H1 (cell line): ENCODE results near the gene ZNRF3. TPM values are rescaled to one million over a fixed set of nuclear protein-coding genes. Genes with fewer than 3 reads are reported as not detected.

Source experiments
- CTCF ChIA-PET: fragments of 300-600 bp; sonication (Branson Sonifier 250); formaldehyde crosslinking; loops from one replicate; lab custom pipeline; 2021; ENCODE audit not compliant: partially characterized antibody; lab: Charles Lee
- POLR2A ChIA-PET: fragments of 300-600 bp; sonication (Branson Sonifier 250); formaldehyde crosslinking; loops from one replicate; lab custom pipeline; 2021; ENCODE audit warnings: inconsistent platforms; ENCODE audit not compliant: partially characterized antibody; lab: Charles Lee
- DNase-seq, 2 experiments: peaks; one replicate each; pipeline versions ENCODE4 v3.0.0 to v3.0.0-alpha.2; 2010 to 2022; ENCODE audit warnings: low spot score in 2 of 2, low read depth in 1 of 2, mixed read lengths in 1 of 2
- FAIRE-seq: peaks from 2 replicates; lab custom pipeline; 2011; peaks lifted over from hg19 to GRCh38; lab: Jason Lieb, UNC
- H2AFZ ChIP-seq: 2 replicates; pipeline ENCODE4 v1.8.1; 2012; ENCODE audit warnings: low read length, inconsistent platforms
- H2AK5ac ChIP-seq: 2 replicates; pipeline ENCODE4 v1.6.1; 2013; ENCODE audit warnings: low read depth, low read length
- H2BK120ac ChIP-seq: replicated peaks from 2 replicates; pipeline ENCODE3; 2013; ENCODE audit warnings: low read depth, low read length, inconsistent platforms
- H2BK12ac ChIP-seq: 2 replicates; pipeline ENCODE4 v1.6.1; 2013; ENCODE audit warnings: low read depth, low read length
- H2BK15ac ChIP-seq: 2 replicates; pipeline ENCODE4 v1.6.1; 2013; ENCODE audit warnings: low read length
- H2BK20ac ChIP-seq: 2 replicates; pipeline ENCODE4 v1.6.1; 2013; ENCODE audit warnings: low read length
- H2BK5ac ChIP-seq: 2 replicates; pipeline ENCODE4 v1.6.1; 2013; ENCODE audit warnings: low read depth, low read length
- H3K14ac ChIP-seq: 2 replicates; pipeline ENCODE4 v1.6.1; 2013; ENCODE audit warnings: inconsistent platforms; ENCODE audit not compliant: insufficient read length
- H3K18ac ChIP-seq: 2 replicates; pipeline ENCODE4 v1.6.1; 2013; ENCODE audit warnings: low read length; ENCODE audit errors: extremely low read depth
- H3K23ac ChIP-seq: 2 replicates; pipeline ENCODE4 v1.6.1; 2013; ENCODE audit warnings: inconsistent platforms; ENCODE audit not compliant: insufficient read length
- H3K23me2 ChIP-seq: 2 replicates; pipeline ENCODE4 v1.6.1; 2013; ENCODE audit warnings: low read depth, low read length
- H3K27ac ChIP-seq: 2 replicates; pipeline ENCODE4 v1.6.1; 2011; ENCODE audit warnings: low read depth, low read length, inconsistent platforms
- H3K27me3 ChIP-seq, 4 experiments: replicated peaks in 1 of 4; 1 replicate in 1 of 4; 2 replicates in 3 of 4; pipeline versions ENCODE4 v1.6.1 to v1.8.1; 2011 to 2013; ENCODE audit warnings: low read length in 3 of 4, mild to moderate bottlenecking in 3 of 4, inconsistent platforms in 2 of 4, mixed read lengths in 2 of 4, moderate library complexity in 1 of 4; ENCODE audit not compliant: control insufficient read depth in 3 of 4, insufficient read depth in 3 of 4; ENCODE audit errors: extremely low read depth in 1 of 4
- H3K36me3 ChIP-seq, 4 experiments: 2 replicates each; pipeline versions ENCODE4 v1.6.1 to v1.8.1; 2011 to 2013; ENCODE audit warnings: mild to moderate bottlenecking in 4 of 4, low read length in 3 of 4, moderate library complexity in 2 of 4, control low read depth in 1 of 4, inconsistent platforms in 1 of 4; ENCODE audit not compliant: insufficient read depth in 4 of 4, control insufficient read depth in 2 of 4
- H3K4ac ChIP-seq: replicated peaks from 2 replicates; pipeline ENCODE3; 2013; ENCODE audit warnings: low read length, low read depth, mixed read lengths, inconsistent platforms; ENCODE audit not compliant: insufficient read length
- H3K4me1 ChIP-seq, 4 experiments: replicated peaks in 1 of 4; 1 replicate in 1 of 4; 2 replicates in 3 of 4; pipeline versions ENCODE4 v1.6.1 to v1.8.1; 2011 to 2013; ENCODE audit warnings: low read length in 3 of 4, inconsistent platforms in 2 of 4, mixed read lengths in 1 of 4; ENCODE audit not compliant: insufficient read depth in 4 of 4, control insufficient read depth in 3 of 4
- H3K4me2 ChIP-seq, 2 experiments: 2 replicates each; pipeline versions ENCODE4 v1.6.1 to v1.8.1; 2011 to 2013; ENCODE audit warnings: low read depth in 2 of 2, low read length in 2 of 2, control low read depth in 1 of 2, inconsistent platforms in 1 of 2, mild to moderate bottlenecking in 1 of 2; ENCODE audit not compliant: insufficient read depth in 1 of 2
- H3K4me3 ChIP-seq, 4 experiments: fragments of 200-600, 300-600 bp in 1 of 4; sonication (generic), shearing (Covaris generic), sonication (Bioruptor Twin) in 1 of 4; 2 replicates each; pipeline versions ENCODE4 v1.5.1 to v1.8.1; 2011 to 2016; ENCODE audit warnings: low read length in 4 of 4, low read depth in 3 of 4, control low read depth in 2 of 4, inconsistent platforms in 2 of 4, mild to moderate bottlenecking in 2 of 4, mixed read lengths in 1 of 4, moderate library complexity in 1 of 4; ENCODE audit not compliant: insufficient read depth in 2 of 4; ENCODE audit errors: extremely low read depth in 1 of 4
- H3K56ac ChIP-seq: replicated peaks from 2 replicates; pipeline ENCODE3; 2013; ENCODE audit warnings: low read depth, mild to moderate bottlenecking, mixed read lengths, low read length, inconsistent platforms; ENCODE audit not compliant: insufficient read length
- H3K79me1 ChIP-seq: 2 replicates; pipeline ENCODE4 v1.6.1; 2013; ENCODE audit warnings: low read depth, low read length, control low read depth
- H3K79me2 ChIP-seq, 2 experiments: 2 replicates each; pipeline versions ENCODE4 v1.6.1 to v1.8.1; 2012 to 2013; ENCODE audit warnings: low read length in 2 of 2, mild to moderate bottlenecking in 2 of 2, inconsistent platforms in 1 of 2; ENCODE audit not compliant: insufficient read depth in 2 of 2, control insufficient read depth in 1 of 2
- H3K9ac ChIP-seq, 4 experiments: replicated peaks in 1 of 4; 1 replicate in 1 of 4; 2 replicates in 3 of 4; pipeline versions ENCODE4 v1.6.1 to v1.8.1; 2011 to 2013; ENCODE audit warnings: low read depth in 3 of 4, low read length in 3 of 4, control low read depth in 2 of 4, mild to moderate bottlenecking in 2 of 4, moderate library complexity in 2 of 4, inconsistent platforms in 1 of 4; ENCODE audit errors: extremely low read depth in 1 of 4
- H3K9me3 ChIP-seq, 2 experiments: 2 replicates each; pipeline versions ENCODE4 v1.6.1 to v1.8.1; 2012 to 2013; ENCODE audit warnings: mild to moderate bottlenecking in 2 of 2, moderate library complexity in 2 of 2, control low read depth in 1 of 2, inconsistent platforms in 1 of 2, low read depth in 1 of 2, low read length in 1 of 2, mixed read lengths in 1 of 2; ENCODE audit not compliant: insufficient read depth in 2 of 2
- H4K20me1 ChIP-seq, 2 experiments: replicated peaks in 1 of 2; 2 replicates each; pipeline versions ENCODE3 to v1.8.1; 2011 to 2013; ENCODE audit warnings: inconsistent platforms in 2 of 2, low read length in 2 of 2, mild to moderate bottlenecking in 1 of 2; ENCODE audit not compliant: insufficient read depth in 2 of 2, control insufficient read depth in 1 of 2
- H4K5ac ChIP-seq: 2 replicates; pipeline ENCODE4 v1.6.1; 2013; ENCODE audit warnings: low read length, low read depth, mixed read lengths, inconsistent platforms; ENCODE audit not compliant: insufficient read length
- H4K8ac ChIP-seq: 2 replicates; pipeline ENCODE4 v1.8.0; 2013; ENCODE audit warnings: mild to moderate bottlenecking, moderate library complexity, low read length, inconsistent platforms; ENCODE audit not compliant: insufficient read depth; ENCODE audit errors: extremely low read depth
- H4K91ac ChIP-seq: replicated peaks from 2 replicates; pipeline ENCODE3; 2013; ENCODE audit warnings: low read length, mixed read lengths, inconsistent platforms; ENCODE audit not compliant: insufficient read length
- ASH2L ChIP-seq: fragments of 200-600, 300-600 bp; sonication (generic); IDR thresholded peaks from one replicate; pipeline ENCODE4 v1.7.1; 2017; ENCODE audit warnings: low read length
- CBX5 ChIP-seq: fragments of 300-800, 300-1000 bp; sonication (generic); IDR thresholded peaks from 2 replicates; pipeline ENCODE4 v1.7.1; 2016; ENCODE audit warnings: antibody characterized with exemption, low read length, low read depth
- CBX8 ChIP-seq: fragments of 300-800, 300-1000 bp; sonication (generic); IDR thresholded peaks from 2 replicates; pipeline ENCODE4 v1.7.1; 2016; ENCODE audit warnings: low read depth, low read length, borderline replicate concordance
- CHD2 ChIP-seq: IDR thresholded peaks from 2 replicates; pipeline ENCODE4 v1.6.1; 2012; ENCODE audit warnings: low read length, improper control_type of control experiment
- EP300 ChIP-seq, 2 experiments: IDR thresholded peaks; 1 replicate in 1 of 2; 2 replicates in 1 of 2; pipeline ENCODE4 v1.6.1; 2011 to 2012; ENCODE audit warnings: low read depth in 2 of 2, low read length in 2 of 2, mild to moderate bottlenecking in 2 of 2, borderline replicate concordance in 1 of 2, inconsistent platforms in 1 of 2, moderate library complexity in 1 of 2
- KDM1A ChIP-seq: fragments of 200-600, 300-600 bp; sonication (generic); IDR thresholded peaks from 2 replicates; pipeline ENCODE4 v1.7.1; 2016; ENCODE audit warnings: mild to moderate bottlenecking, low read length, borderline replicate concordance
- KDM4A ChIP-seq: IDR thresholded peaks from one replicate; pipeline ENCODE4 v1.7.1; 2012; ENCODE audit warnings: low read depth, mild to moderate bottlenecking, moderate library complexity, low read length, inconsistent platforms; ENCODE audit not compliant: severe bottlenecking
- PHF8 ChIP-seq: fragments of 200-600 bp; sonication (generic); conservative IDR thresholded peaks from 2 replicates; pipeline ENCODE4 v1.7.1; 2012; ENCODE audit warnings: low read depth, mild to moderate bottlenecking, inconsistent platforms, low read length, moderate library complexity
- WGBS, 2 experiments: shearing (Covaris generic) in 1 of 2; methylation state at CpG; one replicate each; pipeline versions ENCODE4 v1.1.6 to v1.1.7; 2013 to 2015; ENCODE audit warnings: low lambda C conversion rate in 2 of 2, mixed read lengths in 2 of 2, inconsistent platforms in 1 of 2, low coverage in 1 of 2, missing lambda C conversion rate in 1 of 2; ENCODE audit not compliant: insufficient replicate concordance in 2 of 2, insufficient coverage in 1 of 2, insufficient read length in 1 of 2; ENCODE audit errors: extremely low coverage in 1 of 2, missing lambda C conversion rate in 1 of 2; 5-methylcytosine and 5-hydroxymethylcytosine counted together
- polyA plus RNA-seq, 7 experiments: library from polyadenylated mRNA; depleted of rRNA in 3 of 7; stranded (reverse) in 5 of 7; unstranded in 2 of 7; fragments of >200 nt in 5 of 7; fragments of 200-250 nt in 2 of 7; gene quantifications; 1 replicate in 5 of 7; 2 replicates in 1 of 7; 4 replicates in 1 of 7; pipeline versions ENCODE4 v1.2.1 to v1.2.3, GENCODE V29; 2011 to 2013; ENCODE audit warnings: missing spikeins in 2 of 7, mixed read lengths in 2 of 7
- total RNA-seq: library from RNA; stranded (reverse); fragmentation: NEBNext Ultra II Directional; extraction: Animal tissue kit (Norgen Biotek cat#: 25700); gene quantifications from 2 replicates; pipeline ENCODE4 v1.2.1, GENCODE V29; 2021
- TF ChIP-seq, protein P1 (sequence below): IDR thresholded peaks from 2 replicates; pipeline ENCODE4 v1.6.1; 2011; ENCODE audit warnings: low read depth, mild to moderate bottlenecking, low read length; ENCODE audit not compliant: insufficient read depth

ZNRF3 gene
- total and polyA plus RNA-seq, 2 of the 8 experiments (the other 6 are each of a cell fraction or from before 2014, with no cell fraction given), result 14.1 to 21.7 TPM

DNA sequence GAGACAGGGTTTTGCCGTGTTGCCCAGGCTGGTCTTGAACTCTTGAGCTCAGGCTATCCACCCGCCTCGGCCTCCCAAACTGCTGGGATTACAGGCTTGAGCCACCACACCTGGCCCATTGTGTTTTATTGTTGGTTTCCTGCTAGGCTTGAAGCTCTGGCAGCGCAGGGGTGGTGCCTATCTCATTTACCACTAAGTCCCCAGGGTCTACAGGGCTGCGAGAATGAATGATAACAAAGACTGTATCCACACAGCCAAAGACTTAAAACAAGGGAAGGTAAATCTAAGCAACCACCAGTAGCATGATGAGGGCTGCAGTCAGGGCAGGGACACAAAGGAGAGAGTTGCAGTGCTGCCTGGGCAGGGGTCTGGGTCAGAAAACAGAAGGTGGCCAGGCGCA lies 45.7 kb upstream of the ZNRF3 start:
- no peaks in the 10 kb centered on the region for H3K4me1 ChIP-seq
- no peak overlapping the region for H2AK5ac ChIP-seq
- WGBS, 2 experiments, result 90% methylated on average over 6 of the region's 6 CpGs; no CpG with 5 or more reads in 1 of the 2 experiments
- no peak overlapping the region for H3K56ac ChIP-seq
- H2BK5ac ChIP-seq, result no peak overlapping the region
- no peak overlapping the region for H2BK20ac ChIP-seq
- no peaks in the 10 kb centered on the region for H3K36me3 ChIP-seq
- H3K4me2 ChIP-seq, result no peak overlapping the region
- no peak overlapping the region for H2BK15ac ChIP-seq
- ChIA-PET CTCF (interaction anchor here (0.9 to 2.7 kb wide), 4 partner anchors 8 to 233 kb away, joined by 3 to 11 read pairs (median 6); no protein-coding TSS in a partner anchor), POLR2A (interaction anchor here (0.5 to 0.9 kb wide), 3 partner anchors 10 to 288 kb away, joined by 3 to 5 read pairs (median 4); no protein-coding TSS in a partner anchor)
- no peak overlapping the region for H3K27ac ChIP-seq
- no peak overlapping the region for H4K91ac ChIP-seq
- H3K27me3 ChIP-seq, result no peaks in the 10 kb centered on the region
- no peaks in the 10 kb centered on the region for H3K79me1 ChIP-seq
- no peak overlapping the region for H2BK120ac ChIP-seq
- no peak overlapping the region for H3K4me3 ChIP-seq
- no peak overlapping the region for H3K14ac ChIP-seq
- no peak overlapping the region for H3K18ac ChIP-seq
- H3K23me2 ChIP-seq, result no peaks in the 10 kb centered on the region
- H3K79me2 ChIP-seq, result no peaks in the 10 kb centered on the region
- no peak overlapping the region for H4K8ac ChIP-seq
- H2BK12ac ChIP-seq, result no peak overlapping the region
- H2AFZ ChIP-seq, result no peak overlapping the region
- H3K23ac ChIP-seq, result no peak overlapping the region
- FAIRE-seq (no peak), DNase-seq (no peak)
- H4K5ac ChIP-seq, result no peak overlapping the region
- no peaks in the 10 kb centered on the region for H3K9me3 ChIP-seq
- H3K9ac ChIP-seq, result no peak overlapping the region
- peaks cover 0 to 2% of the 10 kb centered on the region in 2 experiments for H4K20me1 ChIP-seq
- TF ChIP-seq EP300 (IDR thresholded peaks at IDR 0.05; ENCODE audit: borderline replicate concordance in 1 of 2, low read depth in 2 of 2, low read length in 2 of 2), result no peak
- TF ChIP-seq ASH2L, result no peak
- TF ChIP-seq PHF8, result no peak
- TF ChIP-seq KDM4A, result no peak
- no peak for TF ChIP-seq CHD2
- TF ChIP-seq, protein P1, sequence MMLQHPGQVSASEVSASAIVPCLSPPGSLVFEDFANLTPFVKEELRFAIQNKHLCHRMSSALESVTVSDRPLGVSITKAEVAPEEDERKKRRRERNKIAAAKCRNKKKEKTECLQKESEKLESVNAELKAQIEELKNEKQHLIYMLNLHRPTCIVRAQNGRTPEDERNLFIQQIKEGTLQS, result no peak
- no peak for TF ChIP-seq KDM1A
- no peak for TF ChIP-seq CBX5
- TF ChIP-seq CBX8, result no peak
- TF ChIP-seq, all 59 proteins: peak for 0
- H3K4ac ChIP-seq, result no peak overlapping the region
